Cortex of kidney (tissue), 1 donor: Measurements from ENCODE around the gene SEMA4B.
"Not testable (repeated sequence)": the region's sequence is repeated elsewhere in the genome, so short reads cannot be mapped to it uniquely, and the experiment has no call there.

Source experiments
- DNase-seq: peaks from one replicate; lab custom pipeline; 2025; lab: John Stamatoyannopoulos, UW

The SEMA4B gene

GRCh38 chr15:90201130-90201943, at the start of gene SEMA4B:
Gene SEMA4B, plus strand, starts transcription at chr15:90201330. Its CDS starts 249 bp downstream, at chr15:90201579.
- DNase-seq = no peak

GRCh38 chr15:90151989-90152645, 49.0 kb upstream of the SEMA4B start:
- DNase-seq = no peak

GRCh38 chr15:90153658-90154057, 47.5 kb upstream of the SEMA4B start:
- no peak for DNase-seq

- DNase-seq = no peak
These were observed 46.9 kb upstream of the SEMA4B start for GRCh38 chr15:90154246-90154645.

GRCh38 chr15:90154861-90155626, 46.1 kb upstream of the SEMA4B start:
- DNase-seq = no peak

GRCh38 chr15:90159213-90159612, 41.9 kb upstream of the SEMA4B start:
- no peak for DNase-seq

GRCh38 chr15:90160781-90161727, 40.1 kb upstream of the SEMA4B start:
- no peak for DNase-seq

GRCh38 chr15:90161950-90162361, 39.2 kb upstream of the SEMA4B start:
- no peak for DNase-seq

- DNase-seq = no peak
These were observed 38.2 kb upstream of the SEMA4B start for GRCh38 chr15:90162956-90163355.

GRCh38 chr15:90164239-90164638, 36.9 kb upstream of the SEMA4B start:
- DNase-seq = not testable (repeated sequence)

- DNase-seq = no peak
These were observed 36.0 kb upstream of the SEMA4B start for GRCh38 chr15:90165157-90165556.

GRCh38 chr15:90165659-90166489, 35.3 kb upstream of the SEMA4B start:
- no peak for DNase-seq

GRCh38 chr15:90167121-90167520, 34.0 kb upstream of the SEMA4B start:
- no peak for DNase-seq

- no peak for DNase-seq
These were observed 29.5 kb upstream of the SEMA4B start for GRCh38 chr15:90171623-90172022.

GRCh38 chr15:90173372-90173771, 27.8 kb upstream of the SEMA4B start:
- no peak for DNase-seq

GRCh38 chr15:90174140-90174875, 26.8 kb upstream of the SEMA4B start:
- DNase-seq = peak; percentile 26

- DNase-seq = no peak
These were observed 24.1 kb upstream of the SEMA4B start for GRCh38 chr15:90177012-90177411.

GRCh38 chr15:90178468-90179435, 22.4 kb upstream of the SEMA4B start:
- no peak for DNase-seq

- DNase-seq = no peak
These were observed 19.4 kb upstream of the SEMA4B start for GRCh38 chr15:90181776-90182175.
